Smooth muscle cell (in vitro differentiated cells): Measurements from ENCODE around the gene RNF217. TPM values are rescaled to one million over a fixed set of nuclear protein-coding genes. Genes with fewer than 3 reads are reported as not detected.

ENCODE experiments used
- DNase-seq: peaks from one replicate; lab custom pipeline; 2025; ENCODE audit not compliant: unreplicated experiment; lab: John Stamatoyannopoulos, UW
- H2AFZ ChIP-seq: fragments of 200-600 bp; sonication (generic); 2 replicates; pipeline ENCODE4 v1.6.0; 2016; ENCODE audit warnings: antibody characterized with exemption, low read depth, mild to moderate bottlenecking
- H3F3A ChIP-seq: fragments of 200-600 bp; sonication (generic); 2 replicates; pipeline ENCODE4 v1.6.0; 2017; ENCODE audit warnings: antibody characterized with exemption, low read depth
- H3K27ac ChIP-seq: fragments of 200-600 bp; sonication (generic); 2 replicates; pipeline ENCODE4 v1.5.1; 2016; ENCODE audit warnings: low read depth, mild to moderate bottlenecking
- H3K27me3 ChIP-seq: fragments of 200-600 bp; sonication (generic); 2 replicates; pipeline ENCODE4 v1.6.1; 2016; ENCODE audit warnings: low read depth, mild to moderate bottlenecking
- H3K36me3 ChIP-seq: fragments of 200-600 bp; sonication (generic); 2 replicates; pipeline ENCODE4 v1.5.1; 2016; ENCODE audit warnings: low read depth
- H3K4me1 ChIP-seq: fragments of 200-600 bp; sonication (generic); 2 replicates; pipeline ENCODE4 v1.5.1; 2016; ENCODE audit warnings: low read depth
- H3K4me2 ChIP-seq: fragments of 200-600 bp; sonication (generic); 2 replicates; pipeline ENCODE4 v1.6.0; 2016; ENCODE audit warnings: mild to moderate bottlenecking
- H3K4me3 ChIP-seq: fragments of 200-600 bp; sonication (generic); 2 replicates; pipeline ENCODE4 v1.5.1; 2016; ENCODE audit warnings: mild to moderate bottlenecking
- H3K79me2 ChIP-seq: fragments of 200-600 bp; sonication (generic); 2 replicates; pipeline ENCODE4 v1.6.0; 2016; ENCODE audit warnings: low read depth, mild to moderate bottlenecking
- H3K9ac ChIP-seq: fragments of 200-600 bp; sonication (generic); 2 replicates; pipeline ENCODE4 v1.6.0; 2016; ENCODE audit warnings: low read depth
- H3K9me3 ChIP-seq: fragments of 200-600 bp; sonication (generic); replicated peaks from 2 replicates; pipeline ENCODE4 v1.5.1; 2016; ENCODE audit warnings: low read depth
- H4K20me1 ChIP-seq: fragments of 200-600 bp; sonication (generic); 2 replicates; pipeline ENCODE4 v1.6.0; 2016; ENCODE audit warnings: low read depth
- WGBS: methylation state at CpG from one replicate; pipeline ENCODE4 v1.1.7; 2016; ENCODE audit warnings: low lambda C conversion rate; 5-methylcytosine and 5-hydroxymethylcytosine counted together
- polyA plus RNA-seq: library from polyadenylated mRNA; unstranded; fragments of >200 nt; fragmentation: Nextera tagmentation; extraction: Ambion mirVana; gene quantifications from 2 replicates; pipeline ENCODE4 v1.2.1, GENCODE V29; 2016
- total RNA-seq: library from RNA; depleted of rRNA; stranded (reverse); fragments of >200 nt; gene quantifications from 2 replicates; pipeline ENCODE4 v1.2.3, GENCODE V29; 2014
- TF ChIP-seq, protein P1 (sequence below): fragments of 200-600 bp; sonication (generic); IDR thresholded peaks from 2 replicates; pipeline ENCODE4 v1.5.1; 2017; ENCODE audit warnings: borderline replicate concordance, mild to moderate bottlenecking, antibody characterized with exemption; ENCODE audit not compliant: insufficient read depth, poor library complexity, severe bottlenecking

RNF217 gene
- total and polyA plus RNA-seq, 2 experiments from 2014 or later: 15.6 to 127 TPM

DNA sequence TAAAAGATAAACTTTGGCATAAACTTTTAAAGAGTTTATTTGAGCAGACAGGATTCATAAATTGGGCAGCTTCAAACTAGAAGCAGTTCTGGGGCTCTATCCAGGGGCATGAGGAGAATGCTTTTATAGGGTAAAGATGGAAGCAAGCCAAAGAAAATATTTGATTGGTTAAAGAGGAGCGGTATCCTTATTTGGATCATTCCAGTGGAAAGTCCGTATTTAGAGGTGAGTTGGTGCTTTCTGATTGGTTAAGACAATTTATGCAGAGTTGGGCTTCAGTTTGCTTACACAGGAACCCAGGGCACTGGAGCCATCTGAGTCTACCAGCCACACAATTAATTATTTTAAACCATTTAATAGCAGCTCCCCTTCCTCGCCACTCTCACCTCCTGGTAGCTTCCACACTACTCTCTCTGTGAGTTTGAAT is 37.9 kb upstream of the RNF217 start:
- WGBS: 89% methylated on average over 3 of the region's 3 CpGs
- Histone ChIP-seq H3K36me3 (no peaks in the 10 kb centered on the region), H3K9me3 (no peaks in the 10 kb centered on the region), H3K27me3 (no peaks in the 10 kb centered on the region), H4K20me1 (no peaks in the 10 kb centered on the region), H3F3A (no peaks in the 10 kb centered on the region), H2AFZ (no peak overlapping the region), H3K4me3 (no peak overlapping the region), H3K27ac (no peak overlapping the region), H3K4me2 (no peak overlapping the region), H3K9ac (no peak overlapping the region), H3K79me2 (no peaks in the 10 kb centered on the region), H3K4me1 (peaks cover 3% of the 10 kb centered on the region)
- TF ChIP-seq, protein P1, sequence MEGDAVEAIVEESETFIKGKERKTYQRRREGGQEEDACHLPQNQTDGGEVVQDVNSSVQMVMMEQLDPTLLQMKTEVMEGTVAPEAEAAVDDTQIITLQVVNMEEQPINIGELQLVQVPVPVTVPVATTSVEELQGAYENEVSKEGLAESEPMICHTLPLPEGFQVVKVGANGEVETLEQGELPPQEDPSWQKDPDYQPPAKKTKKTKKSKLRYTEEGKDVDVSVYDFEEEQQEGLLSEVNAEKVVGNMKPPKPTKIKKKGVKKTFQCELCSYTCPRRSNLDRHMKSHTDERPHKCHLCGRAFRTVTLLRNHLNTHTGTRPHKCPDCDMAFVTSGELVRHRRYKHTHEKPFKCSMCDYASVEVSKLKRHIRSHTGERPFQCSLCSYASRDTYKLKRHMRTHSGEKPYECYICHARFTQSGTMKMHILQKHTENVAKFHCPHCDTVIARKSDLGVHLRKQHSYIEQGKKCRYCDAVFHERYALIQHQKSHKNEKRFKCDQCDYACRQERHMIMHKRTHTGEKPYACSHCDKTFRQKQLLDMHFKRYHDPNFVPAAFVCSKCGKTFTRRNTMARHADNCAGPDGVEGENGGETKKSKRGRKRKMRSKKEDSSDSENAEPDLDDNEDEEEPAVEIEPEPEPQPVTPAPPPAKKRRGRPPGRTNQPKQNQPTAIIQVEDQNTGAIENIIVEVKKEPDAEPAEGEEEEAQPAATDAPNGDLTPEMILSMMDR: no peak
- no peak for DNase-seq

DNA sequence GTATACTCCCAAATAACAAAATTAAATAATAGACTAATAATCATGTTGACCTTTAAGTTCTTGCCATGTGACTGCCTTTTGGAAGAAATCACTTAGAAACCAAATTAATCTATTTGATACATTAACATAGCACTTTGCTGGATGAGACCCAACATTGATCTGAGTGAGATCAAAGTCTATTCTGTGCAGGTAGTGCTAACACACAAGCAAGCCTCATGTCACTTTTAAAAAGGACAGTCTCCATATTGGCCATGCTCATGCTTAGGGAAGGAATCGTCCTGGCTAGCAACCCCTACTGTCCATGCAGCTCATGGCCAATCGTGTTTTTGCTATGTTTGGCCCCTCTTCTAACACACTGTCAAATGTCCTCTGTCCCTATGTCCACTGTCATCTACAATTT is 35.8 kb upstream of the RNF217 start:
- no peak overlapping the region for H2AFZ ChIP-seq
- no peak for DNase-seq
- TF ChIP-seq, protein P1: no peak

DNA sequence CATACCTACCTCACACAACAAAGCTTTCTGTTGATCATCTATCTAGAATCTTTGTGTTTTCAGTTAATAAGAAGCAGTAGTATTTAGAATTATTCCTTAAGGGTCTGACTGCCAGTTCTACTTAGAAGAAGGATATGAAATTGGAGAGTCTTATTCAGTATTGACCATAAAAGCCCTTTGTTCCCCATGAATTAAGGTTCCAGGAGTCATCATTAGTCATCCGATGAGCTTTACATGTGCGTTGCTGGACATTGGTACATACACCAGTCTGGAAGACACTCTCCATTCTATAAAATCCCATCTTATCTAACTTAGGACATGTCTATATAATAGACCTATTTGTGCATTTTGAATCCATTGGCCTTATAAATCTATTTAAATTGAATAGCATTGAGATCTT is 34.4 kb upstream of the RNF217 start:
- no peaks in the 10 kb centered on the region for H3K9me3 ChIP-seq
- H3K4me3 ChIP-seq: no peak overlapping the region
- no peaks in the 10 kb centered on the region for H3K27me3 ChIP-seq
- no peak overlapping the region for H3K27ac ChIP-seq
- H3F3A ChIP-seq: no peaks in the 10 kb centered on the region
- no peaks in the 10 kb centered on the region for H3K36me3 ChIP-seq
- H2AFZ ChIP-seq: no peak overlapping the region
- no peak overlapping the region for H3K4me2 ChIP-seq
- no peak for DNase-seq
- no peak overlapping the region for H3K9ac ChIP-seq
- TF ChIP-seq, protein P1: no peak
- peaks cover 7% of the 10 kb centered on the region for H3K4me1 ChIP-seq
- H3K79me2 ChIP-seq: no peaks in the 10 kb centered on the region
- WGBS: 83% methylated on average over 2 of the region's 2 CpGs
- H4K20me1 ChIP-seq: no peaks in the 10 kb centered on the region

More for the DNA sequence above, 35.8 kb upstream of the RNF217 start:
- H4K20me1 ChIP-seq: no peaks in the 10 kb centered on the region
- H3K4me1 ChIP-seq: peaks cover 7% of the 10 kb centered on the region
- no peak overlapping the region for H3K27ac ChIP-seq
- no peaks in the 10 kb centered on the region for H3K9me3 ChIP-seq
- no peak overlapping the region for H3K9ac ChIP-seq
- 97% methylated on average over 2 of the region's 2 CpGs for WGBS
- H3K4me3 ChIP-seq: no peak overlapping the region
- H3K27me3 ChIP-seq: no peaks in the 10 kb centered on the region
- H3K4me2 ChIP-seq: no peak overlapping the region
- no peaks in the 10 kb centered on the region for H3K36me3 ChIP-seq
- no peaks in the 10 kb centered on the region for H3K79me2 ChIP-seq
- H3F3A ChIP-seq: no peaks in the 10 kb centered on the region

DNA sequence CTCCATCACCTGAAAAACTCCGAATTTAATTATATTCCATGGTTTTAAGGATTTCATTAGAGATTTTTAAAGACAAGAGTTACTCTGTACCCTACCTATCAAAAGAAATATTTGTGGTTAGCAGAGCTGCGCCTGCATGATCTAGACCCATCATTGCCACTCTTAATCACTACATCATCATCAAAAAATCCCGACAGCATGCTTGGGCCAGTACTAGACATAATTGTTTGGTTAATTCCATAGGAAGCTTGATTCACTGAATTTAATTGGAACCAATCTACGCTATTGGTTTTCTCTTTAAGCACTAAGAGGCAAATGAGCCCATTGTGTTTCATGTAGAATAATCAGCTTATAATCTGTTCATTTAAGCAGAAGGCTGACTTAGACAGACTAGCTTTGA is 33.4 kb upstream of the RNF217 start:
- TF ChIP-seq, protein P1: no peak
- Histone ChIP-seq H3K4me1 (peaks cover 7% of the 10 kb centered on the region), H3K36me3 (no peaks in the 10 kb centered on the region), H2AFZ (no peak overlapping the region), H3K4me3 (no peak overlapping the region), H4K20me1 (no peaks in the 10 kb centered on the region), H3K9me3 (no peaks in the 10 kb centered on the region), H3K4me2 (no peak overlapping the region), H3F3A (no peaks in the 10 kb centered on the region), H3K27ac (no peak overlapping the region), H3K9ac (no peak overlapping the region), H3K27me3 (no peaks in the 10 kb centered on the region), H3K79me2 (no peaks in the 10 kb centered on the region)
- WGBS: 89% methylated on average over 4 of the region's 4 CpGs
- DNase-seq: no peak
